ENCODE results near the gene ITPKB.
"Not testable (repeated sequence)": the region's sequence is repeated elsewhere in the genome, so short reads cannot be mapped to it uniquely, and the experiment has no call there.

Gene ITPKB

GRCh38 chr1:226754793-226755533 lies 15.9 kb upstream of the ITPKB start:
- no peak for DNase-seq (ENCODE audit: low read depth, low spot score)

DNA sequence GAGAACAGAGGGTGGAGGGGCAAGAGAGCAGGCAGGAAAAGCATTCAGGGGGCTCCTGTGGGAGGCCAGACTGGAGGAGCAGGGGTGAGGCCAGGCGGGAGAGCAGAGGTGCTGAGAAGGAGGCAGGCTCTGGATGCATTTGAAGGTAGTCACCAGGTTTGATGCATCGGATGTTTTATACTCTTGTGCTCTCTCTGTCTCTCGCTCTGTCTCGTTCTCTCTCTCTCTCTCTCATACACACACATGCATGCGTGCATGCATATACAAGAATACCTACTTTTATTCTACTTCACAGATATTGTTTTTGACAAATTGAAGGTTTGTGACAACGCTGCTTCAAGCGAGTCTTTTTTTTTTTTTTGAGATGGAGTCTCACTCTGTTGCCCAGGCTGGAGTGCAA lies 15.0 kb upstream of the ITPKB start:
- DNase-seq (ENCODE audit: low read depth, low spot score) = no peak

DNA sequence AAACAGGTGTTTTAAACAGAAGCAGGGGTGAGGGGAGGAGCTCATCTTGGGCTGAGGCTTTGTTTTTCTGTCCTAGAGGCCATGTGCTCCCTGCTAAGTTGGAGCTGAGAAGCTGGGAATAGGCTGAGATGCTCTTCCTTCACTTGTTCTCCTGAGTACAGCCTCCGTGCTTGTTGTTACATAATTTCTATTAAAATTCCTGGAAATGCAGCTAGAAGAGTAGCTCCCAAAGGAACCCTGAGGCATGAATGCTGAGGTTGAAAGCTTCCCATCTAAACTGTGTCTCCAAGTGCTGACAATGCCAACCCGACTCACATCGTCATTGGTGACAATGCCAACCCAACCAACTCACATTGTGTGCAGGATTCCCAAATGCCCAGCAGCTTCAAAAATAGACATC lies 12.6 kb upstream of the ITPKB start:
- no peak for DNase-seq (ENCODE audit: low read depth, low spot score)

- DNase-seq (ENCODE audit: low read depth, low spot score) = no peak
These were observed 12.1 kb upstream of the ITPKB start for GRCh38 chr1:226751214-226751613.

DNA sequence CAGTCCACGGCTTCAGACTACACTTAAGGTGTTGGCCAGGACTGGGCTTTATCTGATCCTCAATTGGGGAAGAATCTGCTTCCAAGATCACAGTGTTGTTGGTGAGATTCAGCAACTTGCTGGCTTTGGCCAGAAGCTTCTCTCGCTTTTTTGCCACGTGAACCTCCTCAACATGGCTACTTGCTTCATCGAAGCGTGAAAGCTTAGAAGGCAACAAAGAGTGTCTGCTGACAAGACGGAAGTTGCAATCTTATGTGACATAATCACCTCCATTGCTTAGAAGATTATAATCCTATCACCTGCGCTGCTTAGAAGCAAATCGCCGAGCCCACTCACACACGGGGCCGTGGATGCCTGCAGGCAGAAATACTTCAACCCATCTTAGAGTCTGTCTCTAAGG lies 10.4 kb upstream of the ITPKB start:
- no peak for DNase-seq (ENCODE audit: low read depth, low spot score)

GRCh38 chr1:226748306-226748705 lies 9.2 kb upstream of the ITPKB start:
- no peak for DNase-seq (ENCODE audit: low read depth, low spot score)

DNA sequence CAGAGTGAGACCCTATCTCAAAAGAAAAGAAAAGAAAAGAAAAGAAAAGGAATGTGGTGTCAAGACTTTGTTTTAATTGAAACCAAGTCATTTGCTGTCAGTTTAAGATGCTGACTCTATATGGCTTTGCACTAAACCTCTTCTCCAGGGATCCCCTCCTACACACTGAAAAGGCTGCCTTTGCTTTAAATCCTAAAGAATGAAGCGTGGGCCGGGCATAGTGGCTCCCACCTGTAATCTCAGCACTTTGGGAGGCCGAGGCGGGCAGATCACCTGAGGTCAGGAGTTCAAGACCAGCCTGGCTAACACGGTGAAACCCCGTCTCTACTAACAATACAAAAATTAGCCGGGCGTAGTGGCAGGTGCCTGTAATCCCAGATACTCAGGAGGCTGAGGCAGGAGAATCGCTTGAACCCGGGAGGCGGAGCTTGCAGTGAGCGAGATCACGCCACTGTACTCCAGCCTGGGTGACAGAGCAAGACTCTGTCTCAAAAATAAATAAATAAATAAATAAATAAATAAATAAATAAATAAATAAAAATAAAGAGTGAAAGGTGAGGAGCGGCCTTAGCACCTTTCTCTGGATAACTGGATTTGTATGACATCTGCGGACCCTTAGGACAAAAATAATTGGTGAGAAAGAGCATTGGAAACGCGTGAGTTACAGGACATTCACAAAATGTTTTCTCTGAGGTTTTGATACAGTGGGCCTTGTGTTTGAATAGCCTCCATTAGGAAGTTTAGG lies 8.6 kb upstream of the ITPKB start:
- not testable (repeated sequence) for DNase-seq (ENCODE audit: low read depth, low spot score)

GRCh38 chr1:226743259-226743658 lies 4.2 kb upstream of the ITPKB start:
- DNase-seq (ENCODE audit: low read depth, low spot score) = no peak

DNA sequence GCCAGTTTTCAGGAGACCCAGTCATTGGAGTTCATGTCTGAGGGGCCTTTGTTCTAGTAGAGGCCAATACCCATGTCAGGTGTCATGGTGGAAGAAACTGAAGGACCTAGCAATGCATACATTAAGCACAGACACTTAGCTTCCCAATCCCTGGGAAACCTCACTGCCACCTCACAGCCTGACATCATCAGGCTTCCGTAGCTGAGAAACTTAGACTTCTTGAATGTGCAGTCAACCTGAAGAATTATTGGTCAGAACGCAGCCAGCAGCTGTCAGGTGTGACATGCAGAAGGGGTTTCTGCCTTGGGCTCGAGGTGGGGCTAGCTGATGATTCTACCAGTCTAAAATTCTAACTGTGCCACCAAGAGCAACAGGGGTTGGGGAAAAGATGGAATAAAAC lies 1.9 kb upstream of the ITPKB start:
- DNase-seq (ENCODE audit: low read depth, low spot score) = no peak

- DNase-seq (ENCODE audit: low read depth, low spot score) = no peak
These were observed 599 bp upstream of the ITPKB start for GRCh38 chr1:226739696-226740065.

DNA sequence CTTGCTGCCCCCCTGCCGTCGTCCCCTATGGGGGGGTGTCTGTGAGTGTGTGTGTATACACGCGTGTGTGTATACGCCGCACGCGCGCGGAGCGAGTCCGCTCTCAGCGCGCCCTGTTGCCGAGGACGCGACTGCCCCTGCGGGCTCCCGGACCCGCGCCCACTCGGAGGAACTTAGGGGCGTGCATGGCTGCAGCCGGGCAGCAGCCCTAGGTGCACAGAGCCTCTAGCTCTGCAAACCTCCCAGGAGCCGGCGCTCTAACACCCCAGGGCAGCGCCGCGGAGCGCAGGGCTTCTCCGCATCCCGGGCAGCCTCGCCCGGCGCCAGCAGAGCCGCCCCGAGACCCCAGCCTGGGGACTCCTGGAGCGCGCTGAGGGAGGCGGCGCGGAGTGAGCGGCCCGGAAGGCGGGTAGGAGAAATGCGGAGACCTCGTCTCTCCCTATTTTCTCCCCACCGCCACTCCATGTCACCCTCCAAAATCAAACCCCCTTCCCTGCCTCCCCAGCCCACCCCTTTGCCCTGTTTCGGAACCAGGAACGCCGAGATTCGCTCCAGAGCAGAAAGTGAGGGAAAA lies 574 bp downstream of the ITPKB start:
- DNase-seq (ENCODE audit: low read depth, low spot score) = no peak

DNA sequence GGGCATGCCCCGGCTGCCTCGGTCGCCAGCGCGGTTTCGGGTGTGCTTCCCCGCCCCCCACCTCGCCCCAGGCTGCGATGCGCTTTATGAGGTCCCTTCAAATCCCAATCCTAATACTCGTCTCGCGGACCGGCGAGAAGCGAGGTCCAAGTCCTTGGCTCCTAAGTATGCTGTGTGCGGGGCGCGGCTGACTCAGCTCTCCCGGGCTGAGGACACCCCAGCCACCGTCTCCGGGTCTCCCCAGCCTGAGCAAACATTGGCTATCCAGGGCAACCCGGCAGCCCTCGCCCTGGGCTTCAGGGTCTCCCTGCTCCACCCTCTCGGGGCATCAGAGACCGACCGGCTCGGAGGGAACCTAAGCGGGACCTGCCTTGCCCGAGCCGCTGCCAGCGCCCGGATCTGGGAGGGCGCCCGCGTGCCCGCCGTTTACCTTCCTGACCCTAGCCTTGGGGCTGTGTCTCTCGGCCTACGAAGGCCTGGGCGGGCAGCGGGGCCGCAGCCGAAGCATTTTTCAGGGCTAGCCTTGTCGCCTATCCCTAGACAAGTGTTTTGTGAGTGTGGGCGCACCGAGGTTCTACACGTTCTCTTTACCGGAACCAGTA lies 1.2 kb downstream of the ITPKB start:
- DNase-seq (ENCODE audit: low read depth, low spot score) = no peak

- DNase-seq (ENCODE audit: low read depth, low spot score) = no peak
These were observed 1.9 kb downstream of the ITPKB start for GRCh38 chr1:226736908-226737818.

- no peak for DNase-seq (ENCODE audit: low read depth, low spot score)
These were observed 2.8 kb downstream of the ITPKB start for GRCh38 chr1:226736001-226736907.

- DNase-seq (ENCODE audit: low read depth, low spot score) = no peak
These were observed 3.5 kb downstream of the ITPKB start for GRCh38 chr1:226735576-226735975.

DNA sequence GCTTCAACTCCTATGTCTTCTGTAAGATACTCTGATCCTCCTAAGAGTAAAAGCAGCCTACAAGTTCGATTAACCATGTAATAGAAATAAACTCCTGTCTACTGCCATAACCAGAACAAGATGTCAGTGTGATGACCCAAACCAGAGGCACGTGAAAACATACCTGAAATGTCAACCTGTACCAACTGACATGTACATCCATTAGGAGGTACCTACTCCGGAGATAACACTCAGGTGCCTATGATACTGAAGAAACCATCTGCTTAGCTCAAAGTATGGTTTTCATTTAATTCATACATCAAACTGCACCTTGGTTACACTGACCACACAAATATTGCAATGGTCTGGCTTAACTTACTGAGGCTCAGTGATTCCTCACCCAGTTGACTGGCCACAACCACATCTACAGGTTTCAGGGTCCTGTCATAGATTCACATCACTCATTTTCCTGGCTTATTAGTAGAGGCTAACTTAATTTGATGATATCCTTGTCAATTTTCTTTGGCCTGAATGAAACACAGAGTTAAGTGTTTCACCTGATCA lies 4.4 kb downstream of the ITPKB start:
- no peak for DNase-seq (ENCODE audit: low read depth, low spot score)

DNA sequence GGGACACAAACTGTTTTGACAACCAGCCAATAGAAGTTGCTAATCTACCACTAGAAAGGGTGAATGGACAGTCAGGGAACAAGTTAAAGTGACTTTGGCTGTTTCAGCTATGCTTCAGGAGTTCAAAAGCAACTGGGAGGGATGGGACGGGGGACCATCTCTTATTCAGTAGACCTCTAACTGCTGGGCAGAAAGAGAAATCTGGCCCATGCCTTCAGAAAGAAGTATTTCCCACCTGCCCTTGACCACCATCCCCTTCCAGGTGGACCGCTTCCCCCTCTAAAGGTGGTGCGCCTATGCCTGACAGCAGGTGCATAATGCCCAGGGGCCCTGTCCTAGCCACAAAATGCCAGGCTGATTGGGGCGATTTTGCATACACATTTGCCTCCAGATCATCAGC lies 5.2 kb downstream of the ITPKB start:
- no peak for DNase-seq (ENCODE audit: low read depth, low spot score)

- DNase-seq (ENCODE audit: low read depth, low spot score) = no peak
These were observed 5.8 kb downstream of the ITPKB start for GRCh38 chr1:226733304-226733703.

DNA sequence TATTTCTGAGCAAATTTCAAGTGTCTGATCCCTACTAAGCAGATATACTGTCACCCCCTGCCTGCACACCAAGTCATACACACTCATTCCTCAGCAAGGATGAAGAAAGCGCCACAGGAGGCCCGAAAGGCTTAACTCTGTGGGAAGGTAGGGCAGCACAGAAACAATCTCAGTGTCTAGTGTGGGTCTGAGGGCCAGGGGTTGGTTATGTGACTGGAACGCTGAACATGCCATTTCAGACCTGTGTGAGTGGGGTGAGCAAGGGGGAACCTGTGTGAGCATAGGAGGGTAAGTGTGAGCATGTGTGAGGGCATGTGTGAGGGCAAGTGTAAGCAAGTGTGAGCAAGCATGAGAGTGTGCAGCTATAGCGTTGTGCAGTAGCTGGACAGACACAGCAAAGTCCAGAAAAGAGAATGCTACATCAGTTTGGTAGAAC lies 6.2 kb downstream of the ITPKB start:
- no peak for DNase-seq (ENCODE audit: low read depth, low spot score)

DNA sequence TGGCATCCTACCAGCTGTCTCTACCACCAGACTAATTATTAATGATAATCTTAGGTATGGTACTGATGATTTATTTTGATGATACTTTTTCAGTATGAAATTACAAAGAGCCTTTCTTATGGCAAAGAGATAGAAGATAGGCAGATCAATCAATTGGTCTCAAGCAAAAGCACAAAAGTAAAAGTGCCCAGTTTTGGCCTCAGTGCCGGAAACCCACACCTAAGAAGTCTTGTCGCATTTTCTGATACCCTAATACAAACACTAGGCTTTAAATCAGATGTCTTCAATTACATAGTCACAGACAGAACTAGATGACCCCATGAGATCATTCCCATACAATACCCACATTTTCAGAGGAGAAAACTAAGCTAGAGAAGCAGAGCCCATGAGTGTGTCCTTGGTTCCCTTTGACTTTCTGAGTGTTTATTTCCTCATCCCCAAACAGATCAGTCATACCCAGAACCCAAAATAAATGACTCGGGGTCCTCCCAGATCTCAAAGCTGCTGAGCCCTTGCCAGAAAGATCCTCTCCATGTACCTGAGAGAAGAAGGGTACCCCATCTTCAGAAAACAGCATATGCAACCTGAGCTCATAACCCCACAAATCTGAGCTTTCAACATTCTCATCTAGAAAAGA lies 7.7 kb downstream of the ITPKB start:
- DNase-seq (ENCODE audit: low read depth, low spot score) = no peak

Data from activated CD4-positive, CD25-positive, alpha-beta regulatory T cell treated with anti-CD3 and anti-CD28 coated beads, Interleukin-2, amount 50 U/mL, for 16 hours (primary cell).